COLO829 (cell line): ENCODE results near the gene PARP15.
"Not testable (repeated sequence)": the region's sequence is repeated elsewhere in the genome, so short reads cannot be mapped to it uniquely, and the experiment has no call there.

Source experiments
- DNase-seq: peaks from one replicate; pipeline ENCODE4 v3.0.0; 2012; ENCODE audit warnings: low spot score

Gene PARP15

DNA sequence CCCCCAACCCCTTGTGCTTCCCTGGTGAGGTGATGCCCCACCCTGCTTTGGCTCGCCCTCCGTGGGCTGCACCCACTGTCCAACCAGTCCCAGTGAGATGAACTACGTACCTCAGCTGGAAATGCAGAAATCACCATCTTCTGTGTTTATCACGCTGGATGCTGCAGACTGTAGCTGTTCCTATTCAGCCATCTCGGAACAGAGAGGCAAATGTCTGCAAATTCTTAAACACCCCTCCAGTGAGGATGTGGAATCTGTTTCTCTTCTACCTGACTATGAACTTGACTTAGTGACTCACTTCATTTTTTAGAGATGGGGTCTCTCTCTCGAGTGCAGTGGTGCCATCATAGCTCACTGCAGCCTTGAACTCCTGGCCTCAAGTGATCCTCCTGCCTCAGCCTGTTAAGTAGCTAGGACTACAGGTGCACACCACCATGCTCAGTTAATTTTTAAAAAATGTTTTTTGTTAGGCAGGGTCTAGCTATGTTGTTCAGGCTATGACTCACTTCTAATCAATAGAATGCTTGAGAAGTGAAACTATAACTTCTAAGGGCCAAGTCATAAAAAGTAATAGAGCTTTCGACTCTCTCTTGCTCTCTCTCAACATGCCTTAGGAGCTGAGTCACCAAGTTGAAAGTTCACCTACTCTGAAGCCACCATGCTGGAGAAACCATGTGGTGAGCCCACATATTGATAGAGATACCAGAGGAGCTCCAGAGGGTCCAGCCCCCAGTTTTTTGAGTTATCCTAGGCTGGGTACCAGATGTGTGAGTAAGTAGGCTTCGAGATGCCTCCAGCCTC is 91.7 kb downstream of the PARP15 start:
- peak; percentile 48 for DNase-seq

DNA sequence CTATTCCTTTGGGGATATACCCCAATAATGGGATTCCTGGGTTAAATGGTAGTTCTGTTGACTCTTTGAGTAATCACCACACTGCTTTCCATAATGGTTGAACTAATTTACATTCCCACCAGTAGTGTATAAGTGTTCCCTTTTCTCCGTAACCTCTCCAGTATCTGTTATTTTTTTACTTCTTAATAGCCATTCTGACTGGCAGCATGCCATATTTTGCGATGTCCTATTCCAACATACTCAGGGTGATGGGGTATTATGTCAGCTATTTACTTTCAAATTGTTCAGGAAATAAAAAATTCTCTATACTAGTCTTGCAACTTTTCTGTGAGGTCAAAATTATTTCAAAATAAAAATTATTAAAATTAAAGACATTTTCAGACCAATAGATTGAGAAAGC is 94.1 kb downstream of the PARP15 start:
- DNase-seq, result no peak

DNA sequence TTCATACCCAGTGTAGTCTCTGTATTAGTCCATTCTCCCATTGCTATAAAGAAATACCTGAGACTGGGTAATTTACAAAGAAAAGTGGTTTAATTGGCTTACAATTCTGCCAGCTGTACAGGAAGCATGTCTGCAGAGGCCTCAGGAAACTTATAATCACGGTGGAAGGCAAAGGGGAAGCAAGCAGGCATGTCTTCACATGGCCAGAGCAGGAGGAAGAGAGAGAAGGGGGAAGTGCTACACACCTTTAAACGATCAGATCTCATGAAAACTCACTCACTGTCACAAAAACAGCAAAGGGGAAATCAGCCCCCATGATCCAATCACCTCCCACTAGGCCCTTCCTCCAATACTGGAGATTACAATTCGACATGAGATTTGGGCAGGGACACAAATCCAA is 96.9 kb downstream of the PARP15 start:
- DNase-seq, result no peak

DNA sequence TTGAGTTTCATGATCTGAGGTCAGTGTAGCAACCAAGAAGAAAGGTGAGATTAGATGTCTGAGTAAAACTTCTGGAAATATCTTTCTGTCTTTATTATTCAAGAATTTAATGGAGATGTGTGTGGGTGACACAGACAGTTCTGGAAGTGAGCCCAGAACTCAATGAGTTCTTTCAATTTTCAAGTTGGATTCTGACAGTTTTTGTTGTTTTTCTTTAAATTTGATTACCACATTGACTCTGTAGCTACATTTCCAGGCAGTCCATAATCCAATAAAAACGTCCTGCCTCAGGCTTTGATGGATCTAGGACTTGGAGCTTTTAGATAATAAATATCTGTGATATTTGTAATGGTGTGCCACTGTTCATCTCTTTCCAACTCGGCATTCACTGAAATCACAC is 99.3 kb downstream of the PARP15 start:
- DNase-seq, result no peak

DNA sequence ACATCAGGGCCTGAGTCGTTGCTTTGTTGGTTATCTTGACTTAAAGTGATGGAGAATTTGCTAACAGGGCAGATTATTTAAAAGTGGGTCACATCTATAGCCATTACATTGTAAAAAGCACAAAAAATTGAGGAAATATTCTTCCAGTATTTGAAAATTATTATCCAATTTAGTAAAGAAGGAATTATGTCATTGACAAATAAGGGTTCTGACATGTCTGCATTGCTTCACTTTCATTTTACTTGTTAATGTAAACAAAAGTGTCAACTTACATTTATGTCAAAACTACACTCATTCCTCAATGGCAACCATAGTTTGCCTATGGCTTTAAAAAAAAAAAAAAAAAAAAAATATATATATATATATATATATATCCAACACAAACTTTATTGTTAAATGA is 99.8 kb downstream of the PARP15 start:
- no peak for DNase-seq

DNA sequence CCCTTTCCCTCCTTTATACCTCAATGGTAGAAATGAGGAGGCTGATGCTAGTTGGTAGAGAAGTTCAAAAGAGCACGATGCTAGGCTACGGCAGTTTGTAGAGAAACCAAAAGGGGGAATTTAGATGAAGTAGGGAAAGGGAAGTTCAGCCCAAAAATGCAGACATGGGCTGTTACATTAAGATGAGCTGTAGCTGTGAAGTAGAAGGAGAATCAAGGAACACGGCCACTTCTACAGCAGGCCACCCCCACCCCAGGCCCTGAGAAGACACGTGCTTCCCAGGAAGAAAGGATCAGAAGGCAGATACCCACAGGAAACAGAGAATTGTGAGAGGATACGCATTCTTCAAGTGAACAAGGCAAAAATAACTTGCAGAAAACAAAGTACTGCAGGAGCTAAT is 101.1 kb downstream of the PARP15 start:
- no peak for DNase-seq

DNA sequence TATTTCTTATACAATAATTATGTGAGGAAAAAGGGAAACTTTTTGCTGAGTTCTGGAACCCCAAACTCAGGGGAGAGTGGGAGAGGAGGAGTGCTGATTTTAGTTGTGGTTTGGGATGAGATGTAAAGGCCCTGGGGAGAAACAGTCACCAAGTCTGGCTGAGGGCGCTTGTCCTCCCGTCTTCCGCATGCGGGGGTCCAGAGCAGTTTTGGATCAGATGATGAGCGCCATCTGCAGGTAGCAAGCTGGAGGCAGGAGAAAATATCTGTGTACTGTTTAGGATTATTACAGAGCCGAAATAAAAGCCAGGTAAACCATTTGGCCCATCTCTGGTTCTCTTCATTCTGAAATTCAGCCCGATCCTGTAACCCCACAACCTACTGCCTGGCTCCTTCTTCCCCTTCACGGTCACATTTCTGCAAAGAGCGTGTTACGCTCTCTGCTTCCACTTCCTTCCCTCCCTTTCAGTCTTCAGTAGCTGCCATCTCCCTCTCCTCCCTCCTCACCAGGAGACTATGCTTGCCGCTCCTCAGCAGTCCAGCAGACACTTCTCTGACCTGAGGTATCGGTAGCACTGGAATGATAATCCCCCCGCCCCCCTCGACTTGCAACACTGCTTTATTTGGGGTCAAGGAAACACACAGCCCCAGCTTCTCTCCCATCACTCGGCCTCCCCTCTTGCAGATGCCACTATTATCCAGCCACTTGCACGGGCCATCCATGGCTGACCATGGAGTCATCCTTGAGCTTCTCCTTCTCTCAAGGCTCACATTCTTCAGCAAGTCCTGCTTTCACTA is 101.8 kb downstream of the PARP15 start:
- peak; percentile 89 for DNase-seq

DNA sequence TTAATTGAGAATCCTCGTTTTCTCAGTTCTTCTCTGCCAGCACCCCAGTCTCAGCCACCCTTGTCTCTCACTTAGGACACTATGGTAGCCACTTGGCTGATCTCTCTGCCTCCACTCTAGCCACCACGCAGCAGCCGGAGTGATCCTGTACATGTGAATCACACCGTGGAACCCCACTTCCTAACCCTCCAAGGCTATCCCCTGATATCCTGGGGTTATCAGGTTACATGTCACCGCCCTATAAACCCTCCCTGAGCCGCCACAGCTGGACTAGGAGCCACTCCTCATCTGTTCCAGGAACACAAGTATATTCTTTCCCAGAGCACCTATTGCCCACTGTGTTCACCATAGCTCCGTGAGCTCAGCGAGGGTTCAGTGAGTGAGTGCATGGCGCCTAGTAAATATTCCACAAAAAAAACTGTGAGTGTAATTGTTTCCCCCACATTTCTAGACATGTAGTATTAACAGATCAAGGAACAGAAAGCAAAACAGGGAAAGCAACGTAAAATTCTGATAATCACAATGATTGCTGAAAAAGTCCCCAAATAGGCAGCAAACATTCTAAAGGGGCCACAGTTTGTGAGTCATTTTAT is 102.5 kb downstream of the PARP15 start:
- DNase-seq, result no peak

DNA sequence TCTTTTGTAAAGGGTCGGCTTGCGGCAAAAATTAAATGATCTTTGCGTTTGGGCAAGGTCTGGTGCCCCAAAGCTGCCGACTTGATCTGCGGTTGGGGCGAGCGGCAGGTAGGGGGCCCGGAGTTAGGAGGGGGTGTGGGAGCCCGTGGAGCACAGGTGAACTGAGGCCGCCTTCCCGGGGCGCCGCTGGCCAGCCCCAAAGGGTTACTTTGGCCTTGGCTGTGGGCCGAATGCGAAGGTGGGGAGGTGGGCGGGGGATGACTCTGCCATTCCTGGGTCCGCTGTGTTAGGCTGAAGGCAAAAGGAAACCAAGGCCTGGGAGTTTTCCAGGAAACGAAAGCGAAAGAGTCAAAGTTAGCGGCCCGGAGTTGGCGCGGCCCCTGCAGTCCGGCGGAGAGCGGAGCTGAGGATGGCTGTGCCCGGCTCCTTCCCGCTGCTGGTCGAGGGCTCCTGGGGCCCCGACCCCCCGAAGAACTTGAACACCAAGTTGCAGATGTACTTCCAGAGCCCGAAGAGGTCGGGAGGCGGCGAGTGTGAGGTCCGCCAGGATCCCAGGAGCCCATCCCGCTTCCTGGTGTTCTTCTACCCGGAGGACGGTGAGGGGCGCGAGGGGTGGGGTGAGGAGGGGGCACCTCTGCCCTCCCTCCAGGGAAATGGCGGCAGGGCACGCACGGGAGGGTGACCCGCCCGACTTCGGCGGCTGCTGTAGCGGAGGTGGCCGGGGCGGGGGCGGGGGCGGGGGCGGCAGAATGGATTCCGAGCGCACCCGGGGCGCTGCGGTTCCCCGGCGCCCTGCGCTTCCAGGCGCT is 103.2 kb downstream of the PARP15 start, which contains the start of gene PARP14:
Gene PARP14, plus strand, starts transcription at position 365 of the 809 bp plus-strand sequence. Its CDS starts 45 bp downstream, at position 410.
- DNase-seq, result no peak

DNA sequence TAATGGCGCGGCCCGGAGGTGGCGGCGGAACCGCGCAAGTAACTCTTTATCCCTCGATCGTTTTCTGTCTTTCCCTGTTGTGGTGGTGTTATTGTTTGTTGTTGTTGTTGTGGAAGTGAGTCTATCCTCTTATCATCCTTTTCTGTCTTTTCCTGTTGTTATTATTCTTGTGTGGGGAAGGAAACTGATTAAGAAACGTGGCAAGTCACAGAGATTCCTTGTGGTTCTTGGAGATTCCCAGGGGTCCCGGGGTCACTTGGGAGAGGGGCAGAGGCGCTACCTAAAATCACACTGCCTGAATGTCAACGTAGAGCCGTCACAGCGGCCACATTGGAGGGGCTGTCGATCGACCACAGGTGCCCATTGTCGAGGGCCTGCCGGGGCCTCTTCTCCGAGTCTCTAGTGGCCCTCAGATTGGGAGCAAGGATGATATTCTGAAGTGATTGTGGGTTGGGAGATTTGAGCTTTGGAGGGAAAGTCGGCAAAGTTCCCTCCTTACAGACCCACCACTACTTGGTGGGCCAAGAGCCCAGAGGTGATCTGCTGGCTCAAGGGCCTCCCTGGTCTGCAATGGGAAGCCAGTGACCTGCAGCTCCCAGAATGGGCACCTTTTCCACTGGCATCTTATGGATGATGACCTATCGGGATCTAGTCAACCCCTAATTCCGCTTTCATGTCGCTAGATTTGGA is 104.0 kb downstream of the PARP15 start:
- DNase-seq, result no peak

DNA sequence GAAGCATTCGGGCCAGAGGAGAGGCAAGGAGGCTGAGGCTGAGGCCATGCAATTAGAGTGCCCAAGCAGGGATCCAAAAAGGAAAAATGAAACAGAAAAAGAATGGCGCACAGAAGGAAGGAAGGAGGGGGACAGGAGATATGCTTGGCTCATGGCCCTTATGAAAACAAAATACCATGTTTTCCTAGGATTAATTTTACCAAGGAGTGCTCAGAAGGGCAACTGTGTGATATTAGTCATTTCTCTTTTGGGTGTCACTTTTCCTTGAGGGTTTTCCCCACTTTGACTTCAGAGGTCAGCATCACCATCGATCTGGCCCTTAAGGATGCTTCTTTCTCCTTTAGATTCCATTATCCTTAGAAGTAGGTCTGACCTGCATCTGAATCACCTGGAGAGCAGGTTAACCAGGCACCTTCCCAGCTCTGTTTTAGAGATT is 104.5 kb downstream of the PARP15 start:
- no peak for DNase-seq

DNA sequence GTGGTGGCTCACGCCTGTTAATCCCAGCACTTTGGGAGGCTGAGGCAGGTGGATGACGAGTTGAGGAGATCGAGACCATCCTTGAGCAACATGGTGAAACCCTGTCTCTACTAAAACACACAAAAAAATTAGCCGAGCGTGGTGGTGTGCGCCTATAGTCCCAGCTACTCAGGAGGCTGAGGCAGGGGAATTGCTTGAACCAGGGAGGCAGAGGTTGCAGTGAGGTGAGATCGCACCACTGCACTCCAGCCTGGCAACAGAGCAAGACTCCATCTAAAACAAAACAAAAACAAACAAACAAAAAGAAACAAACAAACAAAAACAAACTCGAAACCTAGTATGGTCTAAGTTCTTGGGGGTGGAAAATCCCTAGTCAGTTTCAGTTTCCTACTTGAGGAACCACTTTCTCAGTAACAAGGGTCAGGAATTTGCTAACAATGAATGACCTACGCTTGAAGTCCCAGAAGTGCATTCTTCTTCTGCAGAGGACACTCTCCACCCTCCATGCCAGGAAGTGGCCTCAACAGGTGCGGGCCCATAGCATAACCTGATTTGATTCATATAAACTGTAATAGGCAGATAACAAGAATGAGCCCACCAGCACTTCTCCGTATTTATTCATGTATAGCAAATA is 105.4 kb downstream of the PARP15 start:
- DNase-seq, result not testable (repeated sequence)

DNA sequence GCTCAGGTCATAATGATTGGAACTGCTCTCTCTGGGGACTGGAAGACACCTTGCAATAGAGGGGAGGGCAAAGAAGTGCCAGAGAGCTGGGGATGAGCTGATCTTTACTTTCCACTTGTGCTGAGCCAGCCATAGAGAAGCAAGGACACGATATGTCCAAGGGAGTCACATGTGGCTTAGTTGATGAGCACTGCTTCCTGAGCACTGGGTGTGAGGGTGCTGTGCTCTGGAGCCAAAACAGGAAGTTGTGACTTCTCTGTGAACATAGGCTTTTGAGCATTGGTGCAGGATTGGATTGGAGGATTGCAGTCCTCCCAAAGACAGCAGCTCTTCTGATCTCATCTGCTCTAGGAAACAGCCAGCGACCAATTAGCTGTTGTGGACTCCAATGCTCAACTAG is 109.8 kb downstream of the PARP15 start:
- DNase-seq, result no peak
